HEK293 (cell line): ENCODE results near the gene SNRPB2.

ENCODE experiments used
- CTCF ChIA-PET: fragments of 350-600 bp; formaldehyde crosslinking; extraction: SDS; loops from one replicate; lab custom pipeline; 2021; ENCODE audit warnings: antibody characterized with exemption; lab: Yijun Ruan, JAX
- POLR2A ChIA-PET: fragments of 300-600 bp; formaldehyde crosslinking; extraction: SDS; loops from one replicate; lab custom pipeline; 2020; ENCODE audit warnings: antibody characterized with exemption, inconsistent platforms; lab: Yijun Ruan, JAX
- H3K27ac ChIP-seq: fragments of 200-500 bp; sonication (Bioruptor generic); 2 replicates; pipeline ENCODE4 v1.5.1; 2014; ENCODE audit warnings: low read depth, low read length, control low read depth, inconsistent platforms; ENCODE audit errors: extremely low read depth
- H3K36me3 ChIP-seq, 2 experiments: fragments of 200-500 bp in 1 of 2; sonication (Bioruptor generic) in 1 of 2; 1 replicate in 1 of 2; 2 replicates in 1 of 2; pipeline ENCODE4 v1.5.1; 2014 to 2017; ENCODE audit warnings: inconsistent platforms in 2 of 2, low read length in 2 of 2; ENCODE audit not compliant: control insufficient read depth in 2 of 2, insufficient read depth in 1 of 2
- H3K4me1 ChIP-seq: fragments of 200-500 bp; sonication (Bioruptor generic); 2 replicates; pipeline ENCODE4 v1.5.1; 2014; ENCODE audit warnings: mild to moderate bottlenecking, low read length, inconsistent platforms; ENCODE audit not compliant: control insufficient read depth, insufficient read depth
- H3K4me3 ChIP-seq: 2 replicates; pipeline ENCODE4 v1.5.1; 2011; ENCODE audit warnings: low read depth, mild to moderate bottlenecking, control low read depth, low read length, moderate library complexity
- H3K9me3 ChIP-seq: fragments of 200-500 bp; sonication (Bioruptor generic); 2 replicates; pipeline ENCODE4 v1.5.1; 2014; ENCODE audit warnings: low read depth, low read length, inconsistent platforms; ENCODE audit not compliant: control insufficient read depth, insufficient read depth
- BCL11A ChIP-seq: fragments of 450-650 bp; formaldehyde crosslinking; IDR thresholded peaks from 2 replicates; pipeline ENCODE4 v1.5.1; 2016; ENCODE audit warnings: low read depth, missing biosample characterization, missing genetic modification characterization
- GLIS2 ChIP-seq: fragments of 450-650 bp; formaldehyde crosslinking; IDR thresholded peaks from 2 replicates; pipeline ENCODE4 v1.5.1; 2016; ENCODE audit warnings: missing biosample characterization, missing genetic modification characterization
- OVOL3 ChIP-seq: fragments of 450-650 bp; formaldehyde crosslinking; IDR thresholded peaks from 2 replicates; pipeline ENCODE4 v1.5.1; 2016; ENCODE audit warnings: missing biosample characterization, missing genetic modification characterization
- SCRT1 ChIP-seq: fragments of 450-650 bp; formaldehyde crosslinking; IDR thresholded peaks from 2 replicates; pipeline ENCODE4 v1.5.1; 2016; ENCODE audit warnings: missing biosample characterization, missing genetic modification characterization, borderline replicate concordance
- SP3 ChIP-seq: fragments of 450-650 bp; formaldehyde crosslinking; IDR thresholded peaks from 2 replicates; pipeline ENCODE4 v1.5.1; 2016; ENCODE audit warnings: missing biosample characterization, missing genetic modification characterization
- TCF7L2 ChIP-seq: IDR thresholded peaks from 2 replicates; pipeline ENCODE4 v1.6.1; 2011; ENCODE audit warnings: low read depth, mild to moderate bottlenecking, inconsistent platforms, low read length, moderate library complexity, borderline replicate concordance
- ZBTB20 ChIP-seq: fragments of 450-650 bp; formaldehyde crosslinking; IDR thresholded peaks from 2 replicates; pipeline ENCODE4 v1.5.1; 2016; ENCODE audit warnings: missing biosample characterization, missing genetic modification characterization
- ZBTB6 ChIP-seq: fragments of 450-650 bp; formaldehyde crosslinking; IDR thresholded peaks from 2 replicates; pipeline ENCODE4 v1.5.1; 2017; ENCODE audit warnings: missing biosample characterization, missing genetic modification characterization
- ZFP69B ChIP-seq: fragments of 450-650 bp; formaldehyde crosslinking; IDR thresholded peaks from 2 replicates; pipeline ENCODE4 v1.5.1; 2016; ENCODE audit warnings: missing biosample characterization, missing genetic modification characterization
- ZNF19 ChIP-seq: fragments of 450-650 bp; formaldehyde crosslinking; IDR thresholded peaks from 2 replicates; pipeline ENCODE4; 2016; ENCODE audit warnings: missing biosample characterization, missing genetic modification characterization, low read depth
- ZNF239 ChIP-seq: fragments of 450-650 bp; formaldehyde crosslinking; IDR thresholded peaks from 2 replicates; pipeline ENCODE4 v1.5.1; 2016; ENCODE audit warnings: missing biosample characterization, missing genetic modification characterization
- ZNF292 ChIP-seq: fragments of 450-650 bp; formaldehyde crosslinking; IDR thresholded peaks from 2 replicates; pipeline ENCODE4 v1.5.1; 2016; ENCODE audit warnings: low read depth, missing biosample characterization, missing genetic modification characterization, borderline replicate concordance
- ZNF324 ChIP-seq: fragments of 450-650 bp; formaldehyde crosslinking; IDR thresholded peaks from 2 replicates; pipeline ENCODE4 v1.5.1; 2016; ENCODE audit warnings: missing biosample characterization, missing genetic modification characterization
- ZNF433 ChIP-seq: fragments of 450-650 bp; formaldehyde crosslinking; IDR thresholded peaks from 2 replicates; pipeline ENCODE4 v1.5.1; 2016; ENCODE audit warnings: missing biosample characterization, missing genetic modification characterization, low read depth
- ZNF48 ChIP-seq: fragments of 450-650 bp; formaldehyde crosslinking; IDR thresholded peaks from 2 replicates; pipeline ENCODE4 v1.5.1; 2016; ENCODE audit warnings: missing biosample characterization, missing genetic modification characterization
- ZNF658 ChIP-seq: fragments of 450-650 bp; formaldehyde crosslinking; IDR thresholded peaks from 2 replicates; pipeline ENCODE4; 2016; ENCODE audit warnings: missing biosample characterization, missing genetic modification characterization
- ZNF670 ChIP-seq: fragments of 450-650 bp; formaldehyde crosslinking; IDR thresholded peaks from 2 replicates; pipeline ENCODE4 v1.5.1; 2016; ENCODE audit warnings: missing biosample characterization, missing genetic modification characterization, low read depth
- ZNF792 ChIP-seq: fragments of 450-650 bp; formaldehyde crosslinking; IDR thresholded peaks from 2 replicates; pipeline ENCODE4 v1.5.1; 2016; ENCODE audit warnings: missing biosample characterization, missing genetic modification characterization
- ZSCAN30 ChIP-seq: fragments of 450-650 bp; IDR thresholded peaks from 2 replicates; pipeline ENCODE4 v1.5.1; 2018; ENCODE audit warnings: missing biosample characterization, mild to moderate bottlenecking, missing genetic modification characterization, moderate library complexity

Gene SNRPB2

GRCh38 chr20:16752082-16752481 is 22.3 kb downstream of the SNRPB2 start:
- H3K36me3 ChIP-seq: no peaks in the 10 kb centered on the region
- ChIA-PET CTCF (interaction anchor here (5.0 kb wide), 1 partner anchor 9 kb away, joined by 30 read pairs; no protein-coding TSS in a partner anchor), POLR2A (no interaction called here)
- no peak overlapping the region for H3K27ac ChIP-seq
- TF ChIP-seq ZNF19 (tag by site-specific recombination) (no peak), ZNF324 (tag by site-specific recombination) (no peak), TCF7L2 (no peak), ZSCAN30 (tag by site-specific recombination) (no peak), ZBTB20 (tag by site-specific recombination) (no peak), ZFP69B (tag by site-specific recombination) (no peak), ZBTB6 (tag by site-specific recombination) (no peak), GLIS2 (tag by site-specific recombination) (no peak), SCRT1 (tag by site-specific recombination) (no peak), ZNF292 (tag by site-specific recombination) (no peak), ZNF658 (tag by site-specific recombination) (no peak), ZNF433 (tag by site-specific recombination) (no peak)
- no peak overlapping the region for H3K4me3 ChIP-seq
- H3K4me1 ChIP-seq: no peaks in the 10 kb centered on the region
- H3K9me3 ChIP-seq: no peaks in the 10 kb centered on the region

- H3K4me3 ChIP-seq: no peak overlapping the region
- no peak overlapping the region for H3K27ac ChIP-seq
- CTCF ChIA-PET: interaction anchor here (5.0 kb wide), 1 partner anchor 9 kb away, joined by 30 read pairs; no protein-coding TSS in a partner anchor
- POLR2A ChIA-PET: no interaction called here
- H3K36me3 ChIP-seq: no peaks in the 10 kb centered on the region
- no peaks in the 10 kb centered on the region for H3K9me3 ChIP-seq
- no peaks in the 10 kb centered on the region for H3K4me1 ChIP-seq
- TF ChIP-seq ZNF48 (tag by site-specific recombination) (no peak), ZNF792 (tag by site-specific recombination) (no peak)
Measured at GRCh38 chr20:16752901-16753300, 23.1 kb downstream of the SNRPB2 start.

DNA sequence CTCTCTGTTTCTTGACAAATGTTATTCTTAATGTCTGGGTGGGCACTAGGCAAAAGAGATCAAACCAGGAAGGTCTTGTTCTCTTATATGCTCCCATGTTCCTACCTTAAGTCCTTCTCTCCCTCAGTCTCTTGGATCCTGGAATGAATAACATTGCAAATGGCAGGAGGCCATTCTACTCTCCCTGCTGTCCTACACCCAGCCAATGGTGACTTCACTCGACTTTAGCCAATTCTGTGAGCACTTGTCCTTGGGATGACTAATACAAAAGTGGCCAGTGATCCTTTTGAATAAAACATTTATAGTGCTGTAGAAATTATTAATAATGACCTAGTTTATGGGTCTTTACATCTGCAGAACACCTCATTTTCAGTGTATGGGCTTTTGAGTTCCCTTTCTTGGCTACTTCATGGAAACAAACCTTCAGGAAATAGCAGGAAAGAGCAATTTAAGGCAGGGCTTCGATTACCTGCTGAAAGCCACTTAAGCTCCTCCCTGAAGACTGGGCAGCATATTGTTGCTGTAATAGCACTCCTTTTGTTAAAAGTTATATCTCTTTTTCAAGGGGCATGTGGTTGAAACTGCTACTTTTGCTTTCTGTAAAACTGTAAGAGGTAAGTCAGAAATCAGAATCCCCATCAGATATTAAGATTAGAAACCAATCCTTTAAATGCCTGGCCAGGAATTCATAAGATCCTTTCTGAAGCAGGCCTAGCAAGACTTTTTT is 28.8 kb downstream of the SNRPB2 start:
- no peak for TF ChIP-seq ZNF239
- ChIA-PET CTCF (interaction anchor here (0.5 to 0.7 kb wide), 2 partner anchors 10 to 925 kb away, joined by 3 to 4 read pairs; partner anchors contain the start of gene OTOR), POLR2A (no interaction called here)
- H3K36me3 ChIP-seq: no peaks in the 10 kb centered on the region
- no peaks in the 10 kb centered on the region for H3K9me3 ChIP-seq
- no peak overlapping the region for H3K4me3 ChIP-seq
- no peaks in the 10 kb centered on the region for H3K4me1 ChIP-seq
- H3K27ac ChIP-seq: no peak overlapping the region

- CTCF ChIA-PET: interaction anchor here (0.5 to 0.7 kb wide), 2 partner anchors 11 to 926 kb away, joined by 3 to 4 read pairs; partner anchors contain the start of gene OTOR
- Histone ChIP-seq H3K36me3 (no peaks in the 10 kb centered on the region), H3K4me3 (no peak overlapping the region), H3K4me1 (no peaks in the 10 kb centered on the region), H3K27ac (no peak overlapping the region), H3K9me3 (no peaks in the 10 kb centered on the region)
- TF ChIP-seq BCL11A (tag by site-specific recombination): no peak
- no peak for TF ChIP-seq OVOL3 (tag by site-specific recombination)
- no peak for TF ChIP-seq ZNF670
- no peak for TF ChIP-seq SP3 (tag by site-specific recombination)
- POLR2A ChIA-PET: interaction anchor here (0.6 kb wide), 1 partner anchor 1207 kb away, joined by 3 read pairs; no protein-coding TSS in a partner anchor
Measured at GRCh38 chr20:16759181-16759563, 29.3 kb downstream of the SNRPB2 start.
